Natural killer cell (primary cell): ENCODE data around the gene A3GALT2. TPM values are rescaled to one million over a fixed set of nuclear protein-coding genes. Genes with fewer than 3 reads are reported as not detected.
A peak's percentile ranks its signal among the peaks of the same experiment; 100 is the strongest.

ENCODE experiments used
- ATAC-seq, 3 donors: fragments of 150-1000 bp in 2 of 3; fragments of 200-7000 bp in 1 of 3; cut with Tn5 transposase; 1 replicate in 1 of 3; 2 replicates in 2 of 3; pipeline ENCODE4 v1.10.0; 2021; ENCODE audit warnings: mild to moderate bottlenecking in 2 of 3, moderate library complexity in 2 of 3
- DNase-seq, 2 donors: peaks; one replicate each; pipeline versions ENCODE4 v3.0.0 to v3.0.0-alpha.2; 2013 to 2021; ENCODE audit warnings: mixed read lengths in 1 of 2
- H3K27ac ChIP-seq: one replicate; pipeline ENCODE4 v1.5.1; 2013; ENCODE audit warnings: mild to moderate bottlenecking, low read length
- H3K27me3 ChIP-seq: one replicate; pipeline ENCODE4 v1.6.1; 2013; ENCODE audit warnings: low read length; ENCODE audit not compliant: control insufficient read depth, insufficient read depth
- H3K36me3 ChIP-seq: one replicate; pipeline ENCODE4 v1.6.1; 2013; ENCODE audit warnings: low read length; ENCODE audit not compliant: control insufficient read depth, insufficient read depth
- H3K4me1 ChIP-seq: one replicate; pipeline ENCODE4 v1.6.1; 2013; ENCODE audit warnings: low read length; ENCODE audit not compliant: control insufficient read depth, insufficient read depth
- H3K4me3 ChIP-seq: one replicate; pipeline ENCODE4 v1.5.1; 2013; ENCODE audit warnings: low read length
- H3K9me3 ChIP-seq: one replicate; pipeline ENCODE4 v1.6.1; 2013; ENCODE audit warnings: low read length; ENCODE audit not compliant: control insufficient read depth, insufficient read depth
- H3K27ac Mint-ChIP-seq, 2 donors: one replicate each; pipeline ENCODE4 v1.8.0; 2022; ENCODE audit warnings: mild to moderate bottlenecking in 2 of 2, mixed read lengths in 2 of 2, moderate library complexity in 1 of 2
- H3K27me3 Mint-ChIP-seq, 2 donors: one replicate each; pipeline ENCODE4 v1.8.0; 2022; ENCODE audit warnings: low read depth in 2 of 2, mixed read lengths in 2 of 2
- H3K36me3 Mint-ChIP-seq: one replicate; pipeline ENCODE4 v1.8.0; 2022; ENCODE audit warnings: mixed read lengths
- H3K4me1 Mint-ChIP-seq, 2 donors: one replicate each; pipeline ENCODE4 v1.8.0; 2022; ENCODE audit warnings: mixed read lengths in 2 of 2
- H3K4me3 Mint-ChIP-seq: one replicate; pipeline ENCODE4 v1.8.0; 2022; ENCODE audit warnings: mild to moderate bottlenecking, moderate library complexity, mixed read lengths
- H3K9me3 Mint-ChIP-seq, 2 donors: one replicate each; pipeline ENCODE4 v1.8.0; 2022; ENCODE audit warnings: mixed read lengths in 2 of 2
- WGBS: methylation state at CpG from one replicate; pipeline ENCODE4 v1.1.7; 2013; ENCODE audit warnings: missing lambda C conversion rate; ENCODE audit not compliant: insufficient coverage; 5-methylcytosine and 5-hydroxymethylcytosine counted together
- intact Hi-C: fragments of 100-400 bp; cut with micrococcal nuclease; formaldehyde crosslinking; loops from one replicate; pipeline ENCODE4 v1.14.2; 2022
- total RNA-seq, 4 donors: library from RNA; stranded (reverse); fragments of 120-200 nt in 1 of 4; gene quantifications; one replicate each; pipeline versions ENCODE4 v1.2.3 to v1.2.4, GENCODE V29; 2013 to 2022
- TF ChIP-seq, protein P1 (sequence below): fragments of 200-600 bp; IDR thresholded peaks from one replicate; pipeline ENCODE4 v1.8.0; 2022; ENCODE audit warnings: antibody characterized with exemption

A3GALT2 gene
- total RNA-seq, 3 donors from 2014 or later (not counting 1 experiment from before 2014, with no cell fraction given), result not detected

DNA sequence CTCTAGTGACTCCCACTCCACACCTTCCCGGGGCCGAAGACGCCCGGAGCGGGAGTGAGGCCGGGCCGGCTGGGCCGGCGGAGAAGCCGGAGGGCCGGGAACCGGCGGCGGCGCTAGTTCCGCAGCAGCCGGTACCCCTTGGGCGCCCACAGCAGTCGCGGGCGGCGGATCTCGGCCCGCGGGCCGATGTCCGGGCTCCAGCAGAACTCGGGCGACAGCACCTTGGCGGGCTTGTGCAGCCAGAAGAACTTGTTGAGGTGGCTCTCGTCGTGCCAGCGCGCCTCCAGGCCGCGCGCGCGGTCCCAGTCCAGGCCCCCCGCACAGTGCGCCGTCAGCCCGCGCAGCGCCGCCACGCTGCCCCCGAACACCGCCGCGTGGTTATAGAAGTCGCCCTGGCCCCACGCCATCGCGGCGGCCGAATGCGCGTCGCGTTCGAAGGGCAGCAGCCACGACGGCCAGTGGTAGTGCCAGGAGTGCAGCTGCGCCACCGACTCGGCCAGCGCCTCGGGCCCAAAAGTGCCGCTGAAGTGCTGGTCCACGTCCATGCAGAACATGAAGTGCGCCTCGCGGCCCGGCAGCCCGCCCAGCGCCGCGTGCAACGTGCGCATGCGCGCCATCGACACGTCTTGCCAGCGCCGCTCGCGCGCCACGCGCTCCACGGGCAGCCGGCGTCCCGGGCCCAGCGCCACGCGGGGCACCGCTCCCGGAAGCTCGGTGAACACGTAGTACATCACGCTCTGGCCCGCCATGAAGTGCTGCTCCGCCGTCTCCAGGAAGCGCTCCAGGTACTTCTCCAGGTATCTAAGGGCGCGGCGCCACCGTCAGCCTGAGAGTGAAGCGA, 14.0 kb downstream of the A3GALT2 start:
- Histone ChIP-seq H3K27me3 (no peaks in the 10 kb centered on the region), H3K36me3 (no peaks in the 10 kb centered on the region), H3K4me1 (peaks cover 8% of the 10 kb centered on the region), H3K9me3 (no peaks in the 10 kb centered on the region), H3K4me3 (no peak overlapping the region), H3K27ac (no peak overlapping the region)
- DNase-seq (peak in 1 of 2 donors; percentile 39), ATAC-seq (peak in 1 of 3 donors; percentile 30)
- H3K9me3 Mint-ChIP-seq, result no peaks in the 10 kb centered on the region
- TF ChIP-seq, protein P1, sequence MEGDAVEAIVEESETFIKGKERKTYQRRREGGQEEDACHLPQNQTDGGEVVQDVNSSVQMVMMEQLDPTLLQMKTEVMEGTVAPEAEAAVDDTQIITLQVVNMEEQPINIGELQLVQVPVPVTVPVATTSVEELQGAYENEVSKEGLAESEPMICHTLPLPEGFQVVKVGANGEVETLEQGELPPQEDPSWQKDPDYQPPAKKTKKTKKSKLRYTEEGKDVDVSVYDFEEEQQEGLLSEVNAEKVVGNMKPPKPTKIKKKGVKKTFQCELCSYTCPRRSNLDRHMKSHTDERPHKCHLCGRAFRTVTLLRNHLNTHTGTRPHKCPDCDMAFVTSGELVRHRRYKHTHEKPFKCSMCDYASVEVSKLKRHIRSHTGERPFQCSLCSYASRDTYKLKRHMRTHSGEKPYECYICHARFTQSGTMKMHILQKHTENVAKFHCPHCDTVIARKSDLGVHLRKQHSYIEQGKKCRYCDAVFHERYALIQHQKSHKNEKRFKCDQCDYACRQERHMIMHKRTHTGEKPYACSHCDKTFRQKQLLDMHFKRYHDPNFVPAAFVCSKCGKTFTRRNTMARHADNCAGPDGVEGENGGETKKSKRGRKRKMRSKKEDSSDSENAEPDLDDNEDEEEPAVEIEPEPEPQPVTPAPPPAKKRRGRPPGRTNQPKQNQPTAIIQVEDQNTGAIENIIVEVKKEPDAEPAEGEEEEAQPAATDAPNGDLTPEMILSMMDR, result no peak
- peaks cover 11 to 16% of the 10 kb centered on the region in 2 donors for H3K4me1 Mint-ChIP-seq
- no peak overlapping the region for H3K27ac Mint-ChIP-seq
- H3K4me3 Mint-ChIP-seq, result no peak overlapping the region
- intact Hi-C loops, result no loop called here
- H3K36me3 Mint-ChIP-seq, result no peaks in the 10 kb centered on the region
- 22% methylated on average over 110 of the region's 113 CpGs for WGBS
- H3K27me3 Mint-ChIP-seq, result peaks cover 8 to 9% of the 10 kb centered on the region in 2 donors

GRCh38 chr1:33305816-33306652, 14.9 kb downstream of the A3GALT2 start:
- Histone ChIP-seq H3K9me3 (no peaks in the 10 kb centered on the region), H3K4me3 (no peak overlapping the region), H3K27ac (no peak overlapping the region), H3K36me3 (no peaks in the 10 kb centered on the region), H3K4me1 (peaks cover 9% of the 10 kb centered on the region), H3K27me3 (no peaks in the 10 kb centered on the region)
- Mint-ChIP-seq H3K9me3 (no peaks in the 10 kb centered on the region), H3K36me3 (no peaks in the 10 kb centered on the region), H3K27ac (no peak overlapping the region), H3K4me1 (peaks cover 11 to 23% of the 10 kb centered on the region in 2 donors), H3K4me3 (no peak overlapping the region), H3K27me3 (peaks cover 8 to 9% of the 10 kb centered on the region in 2 donors)
- no peak for DNase-seq
- no peak for ATAC-seq
- WGBS, result 57% methylated on average over 18 of the region's 20 CpGs
- TF ChIP-seq, protein P1, result no peak
- intact Hi-C loops, result no loop called here

- Mint-ChIP-seq H3K27ac (no peak overlapping the region), H3K9me3 (no peaks in the 10 kb centered on the region), H3K27me3 (peaks cover 8 to 9% of the 10 kb centered on the region in 2 donors), H3K36me3 (no peaks in the 10 kb centered on the region), H3K4me3 (no peak overlapping the region), H3K4me1 (peaks cover 11 to 23% of the 10 kb centered on the region in 2 donors)
- Histone ChIP-seq H3K27me3 (no peaks in the 10 kb centered on the region), H3K9me3 (no peaks in the 10 kb centered on the region), H3K4me1 (peaks cover 9% of the 10 kb centered on the region), H3K36me3 (no peaks in the 10 kb centered on the region), H3K27ac (no peak overlapping the region), H3K4me3 (no peak overlapping the region)
- WGBS, result 98% methylated on average over 5 of the region's 5 CpGs
- ATAC-seq, result no peak
- TF ChIP-seq, protein P1, result no peak
- no peak for DNase-seq
- intact Hi-C loops, result no loop called here
These were observed 15.9 kb downstream of the A3GALT2 start for GRCh38 chr1:33305016-33305415.
